ENCODE measurements around the gene FKBP1B.

DNA sequence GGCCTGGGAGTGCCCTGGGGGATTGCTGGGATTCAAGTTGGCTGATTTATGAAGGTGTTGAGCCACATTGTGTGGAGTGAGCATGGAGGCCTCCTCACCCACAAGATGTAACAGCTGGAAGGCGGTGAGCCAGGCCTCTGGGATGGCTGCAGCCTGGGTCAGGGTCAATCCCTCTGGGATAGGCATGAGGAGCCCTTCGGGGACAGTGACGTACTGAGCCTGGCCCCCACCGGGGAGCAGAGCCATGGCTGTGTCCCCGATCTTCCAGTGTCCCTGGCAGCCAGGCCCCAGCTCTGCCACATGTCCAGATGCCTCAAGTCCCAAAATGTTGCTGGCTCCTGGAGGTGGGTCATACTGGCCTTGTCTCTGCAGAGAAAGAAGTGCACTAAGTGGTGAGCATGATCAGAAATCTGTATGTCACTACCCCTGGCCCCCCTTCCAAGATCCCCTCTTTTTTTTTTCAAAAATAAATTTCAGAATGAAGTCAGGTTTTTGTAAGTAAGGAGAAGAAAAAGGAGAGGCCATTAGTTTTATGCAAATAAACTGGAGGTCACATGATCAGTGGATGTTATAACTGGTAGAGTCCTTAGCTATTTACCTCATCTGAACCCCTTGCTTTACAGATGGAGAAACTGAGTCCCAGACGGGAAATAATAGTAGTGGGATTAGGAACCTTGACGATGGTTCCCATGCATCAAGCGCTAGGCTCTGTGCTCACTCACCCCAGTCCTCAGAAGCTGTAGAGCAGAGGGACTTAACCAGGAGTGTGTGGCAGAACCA lies 33.4 kb downstream of the FKBP1B start:
- TF ChIP-seq CTCF (conservative IDR thresholded peaks at IDR 0.05; ENCODE audit: low read depth, low read length) (no peak), EZH2 (IDR thresholded peaks at IDR 0.05; ENCODE audit: borderline replicate concordance, low read depth, low read length, poor library complexity, severe bottlenecking) (no peak)

All from A673 (cell line).